ENCODE data around the gene FGF14. TPM values are rescaled to one million over a fixed set of nuclear protein-coding genes. Genes with fewer than 3 reads are reported as not detected.

The FGF14 gene
- total RNA-seq, 1 donor from 2014 or later: not detected

DNA sequence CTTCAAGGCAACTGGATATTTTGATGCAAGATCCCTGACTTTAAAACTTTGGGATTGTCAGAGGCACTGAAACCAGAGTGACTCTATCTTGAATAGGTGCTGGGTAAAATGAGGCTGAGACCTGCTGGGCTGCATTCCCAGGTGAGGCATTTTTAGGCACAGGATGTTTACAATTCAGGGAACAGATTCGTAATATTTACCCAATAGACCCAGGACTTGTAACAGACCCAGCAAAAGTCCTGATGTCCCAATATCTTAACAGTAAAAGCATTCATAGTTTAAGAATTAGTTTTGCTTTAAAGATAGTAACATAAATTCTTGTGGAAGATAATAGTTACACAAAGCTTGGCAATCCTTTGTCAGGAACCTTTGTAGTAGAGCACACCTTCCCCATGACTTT lies 166.2 kb downstream of the FGF14 start:
- DNase-seq (ENCODE audit: low read depth) (peak; percentile 89), FAIRE-seq (no peak)
- H3K4me3 ChIP-seq (ENCODE audit: low read depth, low read length): no peak overlapping the region
- H3K27me3 ChIP-seq (ENCODE audit: control insufficient read depth, insufficient read depth, low read length): no peaks in the 10 kb centered on the region
- TF ChIP-seq, protein P1, sequence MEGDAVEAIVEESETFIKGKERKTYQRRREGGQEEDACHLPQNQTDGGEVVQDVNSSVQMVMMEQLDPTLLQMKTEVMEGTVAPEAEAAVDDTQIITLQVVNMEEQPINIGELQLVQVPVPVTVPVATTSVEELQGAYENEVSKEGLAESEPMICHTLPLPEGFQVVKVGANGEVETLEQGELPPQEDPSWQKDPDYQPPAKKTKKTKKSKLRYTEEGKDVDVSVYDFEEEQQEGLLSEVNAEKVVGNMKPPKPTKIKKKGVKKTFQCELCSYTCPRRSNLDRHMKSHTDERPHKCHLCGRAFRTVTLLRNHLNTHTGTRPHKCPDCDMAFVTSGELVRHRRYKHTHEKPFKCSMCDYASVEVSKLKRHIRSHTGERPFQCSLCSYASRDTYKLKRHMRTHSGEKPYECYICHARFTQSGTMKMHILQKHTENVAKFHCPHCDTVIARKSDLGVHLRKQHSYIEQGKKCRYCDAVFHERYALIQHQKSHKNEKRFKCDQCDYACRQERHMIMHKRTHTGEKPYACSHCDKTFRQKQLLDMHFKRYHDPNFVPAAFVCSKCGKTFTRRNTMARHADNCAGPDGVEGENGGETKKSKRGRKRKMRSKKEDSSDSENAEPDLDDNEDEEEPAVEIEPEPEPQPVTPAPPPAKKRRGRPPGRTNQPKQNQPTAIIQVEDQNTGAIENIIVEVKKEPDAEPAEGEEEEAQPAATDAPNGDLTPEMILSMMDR (IDR thresholded peaks at IDR 0.05; ENCODE audit: insufficient read depth, low read length, severe bottlenecking): no peak
- no peaks in the 10 kb centered on the region for H3K36me3 ChIP-seq (ENCODE audit: control insufficient read depth, insufficient read depth, low read length)

DNA sequence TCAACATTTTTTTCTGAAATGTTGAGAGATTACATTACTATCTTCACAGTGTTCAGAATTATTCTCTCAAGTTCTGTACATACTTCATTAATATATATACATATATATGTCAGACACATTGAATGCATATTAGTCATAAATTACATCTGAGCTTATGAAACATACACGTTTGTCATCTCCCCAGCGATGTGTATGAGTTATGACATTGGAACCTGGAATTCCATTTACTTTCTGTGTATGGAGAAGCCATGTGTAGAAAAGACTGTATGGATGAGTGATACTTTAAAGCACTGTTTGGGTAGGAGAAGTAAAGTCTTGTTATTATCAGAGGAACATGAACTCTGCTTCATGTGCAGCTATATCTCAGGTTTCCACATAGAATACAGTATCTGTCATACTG lies 167.2 kb downstream of the FGF14 start:
- Histone ChIP-seq H3K27me3 (ENCODE audit: control insufficient read depth, insufficient read depth, low read length) (no peaks in the 10 kb centered on the region), H3K4me3 (ENCODE audit: low read depth, low read length) (no peak overlapping the region), H3K36me3 (ENCODE audit: control insufficient read depth, insufficient read depth, low read length) (no peaks in the 10 kb centered on the region)
- FAIRE-seq (no peak), DNase-seq (ENCODE audit: low read depth) (peak; percentile 95)
- TF ChIP-seq, protein P1 (IDR thresholded peaks at IDR 0.05; ENCODE audit: insufficient read depth, low read length, severe bottlenecking): no peak

DNA sequence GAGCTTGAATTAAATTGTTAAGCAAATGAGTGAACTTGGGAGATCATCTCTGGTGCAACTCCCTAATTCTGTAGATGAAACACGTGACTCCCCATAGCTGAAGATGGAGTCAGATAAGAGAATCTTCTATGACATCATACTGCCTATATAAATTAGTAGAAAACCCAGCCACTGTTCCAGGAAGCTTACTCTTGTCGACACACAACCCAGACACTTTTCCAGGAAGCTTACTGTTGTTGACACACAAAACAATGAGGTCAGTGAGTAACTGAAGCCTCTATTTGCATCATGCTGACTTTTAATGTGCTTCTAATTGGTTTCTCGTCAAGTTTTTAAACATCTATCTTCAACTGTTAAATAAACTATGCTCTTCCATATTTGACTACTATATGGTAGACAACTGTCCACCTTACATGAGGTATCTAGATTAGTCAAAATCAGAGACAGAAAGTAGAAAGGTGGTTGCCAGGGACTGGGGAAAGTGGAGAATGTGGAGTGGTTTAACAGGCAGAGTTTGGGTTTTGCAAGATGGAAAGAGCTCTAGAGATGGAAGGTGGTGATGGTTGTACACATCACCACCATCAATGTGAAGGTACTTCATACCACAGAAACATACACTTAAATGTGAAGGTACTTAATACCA lies 168.2 kb downstream of the FGF14 start:
- FAIRE-seq (no peak), DNase-seq (ENCODE audit: low read depth) (peak; percentile 79)

DNA sequence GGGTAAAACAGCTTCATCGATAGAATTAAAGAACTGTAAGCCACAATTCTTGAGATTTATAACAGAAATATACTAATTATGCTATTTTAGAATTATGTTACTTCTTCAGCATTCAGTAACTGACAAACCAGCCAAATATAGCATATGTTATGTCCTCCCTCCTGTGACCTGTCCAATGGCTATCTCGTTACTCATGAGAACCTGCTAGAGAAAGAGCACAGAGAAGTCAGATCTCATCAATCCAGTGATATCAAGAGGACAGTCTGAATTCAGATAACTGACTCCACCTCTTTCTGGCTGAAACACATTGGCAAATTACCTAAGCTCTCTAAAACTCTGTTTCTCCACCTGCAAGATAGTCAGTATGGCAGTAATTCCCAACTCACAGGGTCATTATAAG lies 170.4 kb downstream of the FGF14 start:
- TF ChIP-seq, protein P1 (IDR thresholded peaks at IDR 0.05; ENCODE audit: insufficient read depth, low read length, severe bottlenecking): no peak
- Histone ChIP-seq H3K4me3 (ENCODE audit: low read depth, low read length) (no peak overlapping the region), H3K36me3 (ENCODE audit: control insufficient read depth, insufficient read depth, low read length) (no peaks in the 10 kb centered on the region), H3K27me3 (ENCODE audit: control insufficient read depth, insufficient read depth, low read length) (no peaks in the 10 kb centered on the region)
- FAIRE-seq (no peak), DNase-seq (ENCODE audit: low read depth) (no peak)

More for the DNA sequence above, 168.2 kb downstream of the FGF14 start:
- H3K27me3 ChIP-seq (ENCODE audit: control insufficient read depth, insufficient read depth, low read length): no peaks in the 10 kb centered on the region
- H3K36me3 ChIP-seq (ENCODE audit: control insufficient read depth, insufficient read depth, low read length): no peaks in the 10 kb centered on the region
- H3K4me3 ChIP-seq (ENCODE audit: low read depth, low read length): no peak overlapping the region
- TF ChIP-seq, protein P1 (IDR thresholded peaks at IDR 0.05; ENCODE audit: insufficient read depth, low read length, severe bottlenecking): no peak

DNA sequence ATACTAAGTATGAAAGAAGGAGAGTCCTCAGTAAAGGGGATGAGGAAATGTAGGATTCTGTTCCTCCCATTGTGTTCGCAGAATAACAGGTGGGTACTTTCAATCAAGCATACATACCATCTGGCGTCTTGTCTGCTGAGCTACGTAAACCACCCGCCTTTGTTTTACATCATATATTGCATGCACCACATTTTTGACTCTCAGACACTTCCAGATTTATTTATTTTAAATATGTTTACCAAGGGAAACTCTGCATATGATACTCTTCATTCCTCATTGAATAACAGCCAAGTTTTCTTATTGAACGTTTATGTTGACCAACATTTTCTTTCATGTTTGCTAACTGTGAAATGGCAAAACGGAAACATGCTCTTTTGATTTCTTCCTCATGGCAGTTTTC lies 174.1 kb downstream of the FGF14 start:
- no peaks in the 10 kb centered on the region for H3K36me3 ChIP-seq (ENCODE audit: control insufficient read depth, insufficient read depth, low read length)
- H3K4me3 ChIP-seq (ENCODE audit: low read depth, low read length): no peak overlapping the region
- TF ChIP-seq, protein P1 (IDR thresholded peaks at IDR 0.05; ENCODE audit: insufficient read depth, low read length, severe bottlenecking): no peak
- H3K27me3 ChIP-seq (ENCODE audit: control insufficient read depth, insufficient read depth, low read length): no peaks in the 10 kb centered on the region
- no peak for DNase-seq (ENCODE audit: low read depth)
- no peak for FAIRE-seq

DNA sequence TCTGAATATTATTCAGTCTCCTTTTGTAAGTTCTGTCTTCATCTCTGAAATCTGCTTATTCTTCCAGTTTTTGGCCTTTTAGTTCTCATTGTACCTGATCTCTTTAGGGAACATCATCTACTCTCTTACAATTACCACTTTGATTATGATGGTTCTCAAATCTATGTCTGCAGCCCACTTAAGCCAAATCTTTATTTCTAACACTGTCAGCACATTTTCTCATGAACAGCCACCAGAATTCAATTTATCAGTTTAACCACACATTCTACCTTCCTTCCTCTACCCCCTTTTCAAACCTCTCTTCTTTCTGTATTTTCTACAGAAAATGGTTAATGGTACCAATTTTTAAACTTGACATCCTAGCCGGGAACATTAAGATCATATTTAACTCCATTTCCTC lies 175.3 kb downstream of the FGF14 start:
- H3K36me3 ChIP-seq (ENCODE audit: control insufficient read depth, insufficient read depth, low read length): no peaks in the 10 kb centered on the region
- DNase-seq (ENCODE audit: low read depth): no peak
- H3K27me3 ChIP-seq (ENCODE audit: control insufficient read depth, insufficient read depth, low read length): no peaks in the 10 kb centered on the region
- TF ChIP-seq, protein P1 (IDR thresholded peaks at IDR 0.05; ENCODE audit: insufficient read depth, low read length, severe bottlenecking): no peak
- FAIRE-seq: no peak
- H3K4me3 ChIP-seq (ENCODE audit: low read depth, low read length): no peak overlapping the region

Measured in bronchial epithelial cell (primary cell).